Stimulated activated CD4-positive, alpha-beta T cell treated with anti-CD3 and anti-CD28 coated beads, Interleukin-4, amount 100 ng/mL, for 48 hours (primary cell): Measurements from ENCODE around the gene PEX7.
"Not testable (repeated sequence)": the region's sequence is repeated elsewhere in the genome, so short reads cannot be mapped to it uniquely, and the experiment has no call there.

Experiments used
- DNase-seq, 2 donors: peaks; one replicate each; pipeline ENCODE4 v3.0.0-alpha.2; 2020; ENCODE audit warnings: low read depth in 2 of 2

PEX7 gene

DNA sequence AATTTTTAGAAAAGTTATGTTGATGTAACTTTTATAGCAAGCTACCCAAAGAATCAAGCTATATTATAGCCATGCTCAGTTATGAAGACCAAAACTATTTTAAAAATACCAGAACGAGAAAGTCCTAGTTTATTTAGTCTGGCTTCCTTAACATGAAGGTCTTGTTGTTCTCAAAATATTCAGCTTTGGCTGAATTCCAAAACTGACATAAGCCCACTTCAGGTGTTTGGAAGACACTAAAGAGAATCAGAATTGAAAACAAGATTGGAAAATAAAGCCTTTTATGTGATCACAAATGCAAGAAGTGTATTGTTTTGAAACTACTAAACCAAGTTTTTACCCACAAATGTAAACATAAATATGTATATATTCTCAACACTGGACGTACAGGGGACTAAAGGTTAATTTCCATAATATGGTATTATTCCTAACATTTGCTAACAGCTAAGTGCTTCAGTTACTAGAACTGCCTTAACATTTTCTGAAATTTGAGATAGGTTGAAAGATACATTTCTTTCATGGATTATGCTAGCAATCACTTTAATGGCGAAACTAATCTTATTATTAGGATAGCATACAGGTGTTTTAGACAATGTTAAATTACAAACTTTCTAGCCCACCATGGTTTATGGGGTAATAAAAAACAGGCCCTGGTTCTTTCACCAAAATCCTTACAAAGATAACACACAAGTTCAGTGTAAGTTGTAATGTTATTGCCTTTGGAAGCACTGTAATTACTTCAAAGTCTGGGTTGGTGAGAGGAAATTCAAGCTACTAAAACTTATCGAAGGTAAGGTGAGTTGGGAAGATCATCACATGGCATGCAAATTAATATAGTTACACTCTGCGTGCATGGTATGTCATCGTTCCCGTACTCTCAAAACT is 31.7 kb upstream of the PEX7 start:
- no peak for DNase-seq

DNA sequence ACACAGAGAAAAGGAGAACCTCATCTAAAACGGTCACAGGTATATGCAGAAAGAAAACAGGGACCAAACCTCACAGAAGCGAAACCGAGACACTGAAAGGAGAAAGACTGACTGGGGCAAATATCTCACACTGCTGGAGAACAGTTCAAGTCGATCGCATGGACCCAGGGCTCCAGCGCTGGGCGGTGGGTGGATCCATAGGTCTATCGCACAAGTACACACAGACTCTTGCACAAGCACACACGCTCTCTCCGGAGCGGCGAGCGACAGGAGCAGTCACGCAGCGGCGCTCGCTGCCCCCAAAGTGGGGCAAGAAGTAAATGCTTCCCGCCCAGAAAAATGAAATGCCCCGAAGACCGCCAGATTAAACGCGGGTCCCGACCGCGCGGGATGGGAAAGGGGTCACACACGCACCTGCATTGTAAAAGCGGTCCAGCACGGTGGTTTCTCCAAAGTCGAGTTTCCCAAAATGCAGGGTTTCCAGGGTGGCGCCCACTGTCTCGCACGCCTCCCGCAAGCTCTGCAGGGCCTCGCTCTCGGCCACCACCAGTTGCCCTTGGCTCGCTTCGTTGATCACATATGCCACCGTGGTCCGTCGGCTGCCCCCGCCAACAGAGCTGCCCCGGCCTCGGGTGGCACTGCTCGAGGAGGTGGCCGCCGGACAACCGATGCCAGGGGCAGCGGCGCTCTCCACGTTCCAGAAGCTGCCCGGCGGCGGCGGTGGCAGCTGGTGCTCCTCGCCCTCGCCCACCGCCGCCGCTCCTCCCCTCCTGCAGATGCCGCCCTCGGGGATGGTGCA is 30.9 kb upstream of the PEX7 start:
- peak; percentile 32 to 49 for DNase-seq

DNA sequence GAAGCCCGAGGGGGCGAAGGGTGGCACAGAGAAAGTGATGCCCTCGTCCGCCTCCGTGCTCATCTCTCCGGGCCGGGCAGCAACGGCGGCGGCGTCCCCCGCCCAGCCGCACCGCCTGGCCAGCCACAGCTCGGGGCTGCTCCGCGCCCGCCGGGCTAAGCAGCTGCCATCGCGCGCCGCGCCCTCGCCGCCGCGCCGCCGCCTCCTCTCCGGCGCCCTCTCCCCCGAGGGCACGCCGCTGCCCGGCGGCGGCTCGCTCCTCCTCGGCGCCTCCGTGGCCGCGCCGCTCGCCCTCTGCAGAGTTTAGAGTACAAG is 30.3 kb upstream of the PEX7 start:
- DNase-seq = peak in 1 of 2 donors; percentile 13

GRCh38 chr6:136792410-136793262 is 29.8 kb upstream of the PEX7 start, which contains the start of gene MAP3K5:
TSS of gene MAP3K5 (minus strand) at chr6:136792477. CDS start at chr6:136792157, 320 bp downstream.
- peak; percentile 90 to 93 for DNase-seq

- no peak for DNase-seq
These were observed 29.0 kb upstream of the PEX7 start for GRCh38 chr6:136793363-136793762.

DNA sequence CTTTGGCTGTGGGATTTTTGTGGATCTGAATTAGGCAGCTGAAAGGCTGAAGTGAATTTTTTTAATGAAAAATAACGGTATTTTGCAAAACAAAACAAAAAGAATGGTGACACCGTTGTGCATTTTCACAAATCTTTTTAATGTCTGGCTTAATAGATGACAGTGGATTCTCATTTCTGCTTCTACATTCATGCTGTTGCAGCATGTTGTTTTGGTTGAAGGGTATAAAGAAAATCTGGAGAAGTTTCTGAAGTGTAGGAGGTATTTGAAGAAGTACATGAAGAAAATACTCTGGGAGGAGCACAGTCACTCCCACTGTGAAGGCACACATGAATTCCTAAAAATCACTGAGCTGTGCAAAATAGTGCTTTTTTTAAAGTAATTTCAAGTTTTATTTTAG is 27.0 kb upstream of the PEX7 start:
- no peak for DNase-seq

DNA sequence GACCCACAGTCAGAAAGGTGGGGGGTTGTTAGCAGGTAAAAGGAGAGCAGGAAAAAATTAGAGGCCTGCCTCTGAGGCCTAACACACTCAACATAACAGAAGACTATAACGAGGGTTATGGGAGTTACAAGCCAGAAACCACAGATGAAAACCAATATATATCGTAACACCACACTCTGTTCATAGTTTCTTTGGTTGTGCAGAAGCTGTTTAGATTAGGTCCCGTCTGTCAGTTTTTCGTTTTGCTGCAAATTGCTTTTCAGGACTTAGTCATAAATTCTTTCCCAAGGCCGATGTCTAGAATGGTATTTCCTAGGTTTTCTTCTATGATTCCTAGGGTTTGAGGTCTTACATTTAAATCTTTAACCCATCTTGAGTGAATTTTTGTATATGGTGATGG is 26.4 kb upstream of the PEX7 start:
- DNase-seq = no peak

GRCh38 chr6:136798044-136798443 is 24.3 kb upstream of the PEX7 start:
- no peak for DNase-seq

DNA sequence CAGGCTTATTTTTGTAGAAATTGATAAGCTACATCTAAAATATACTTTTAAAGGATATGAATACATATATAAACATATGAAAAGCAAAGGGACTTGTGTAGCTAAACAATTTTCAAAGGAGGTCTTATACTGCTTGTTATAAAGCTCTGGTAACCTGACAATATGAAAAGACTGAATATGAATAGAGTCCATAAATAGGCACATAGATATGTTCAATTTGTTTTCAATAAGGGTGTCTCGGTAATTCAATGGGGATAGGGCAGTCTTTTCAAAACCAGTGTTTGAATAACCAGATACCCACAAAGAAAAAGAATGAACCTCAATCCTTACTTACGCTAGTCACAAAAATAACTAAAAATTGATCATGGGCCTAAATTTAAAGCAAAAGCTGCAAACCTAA is 20.8 kb upstream of the PEX7 start:
- DNase-seq = no peak

GRCh38 chr6:136803608-136804007 is 18.8 kb upstream of the PEX7 start:
- DNase-seq = no peak

GRCh38 chr6:136809091-136809860 is 13.1 kb upstream of the PEX7 start:
- DNase-seq = no peak

- DNase-seq = no peak
These were observed 11.1 kb upstream of the PEX7 start for GRCh38 chr6:136811272-136811671.

- no peak for DNase-seq
These were observed 10.2 kb upstream of the PEX7 start for GRCh38 chr6:136812174-136812573.

DNA sequence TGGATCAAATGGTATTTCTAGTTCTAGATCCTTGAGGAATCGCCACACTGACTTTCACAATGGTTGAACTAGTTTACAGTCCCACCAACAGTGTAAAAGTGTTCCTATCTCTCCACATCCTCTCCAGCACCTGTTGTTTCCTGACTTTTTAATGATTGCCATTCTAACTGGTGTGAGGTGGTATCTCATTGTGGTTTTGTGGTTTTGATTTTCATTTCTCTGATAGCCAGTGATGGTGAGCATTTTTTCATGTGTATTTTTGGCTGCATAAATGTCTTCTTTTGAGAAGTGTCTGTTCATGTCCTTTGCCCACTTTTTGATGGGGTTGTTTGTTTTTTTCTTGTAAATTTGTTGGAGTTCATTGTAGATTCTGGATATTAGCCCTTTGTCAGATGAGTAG is 6.8 kb upstream of the PEX7 start:
- DNase-seq = not testable (repeated sequence)

DNA sequence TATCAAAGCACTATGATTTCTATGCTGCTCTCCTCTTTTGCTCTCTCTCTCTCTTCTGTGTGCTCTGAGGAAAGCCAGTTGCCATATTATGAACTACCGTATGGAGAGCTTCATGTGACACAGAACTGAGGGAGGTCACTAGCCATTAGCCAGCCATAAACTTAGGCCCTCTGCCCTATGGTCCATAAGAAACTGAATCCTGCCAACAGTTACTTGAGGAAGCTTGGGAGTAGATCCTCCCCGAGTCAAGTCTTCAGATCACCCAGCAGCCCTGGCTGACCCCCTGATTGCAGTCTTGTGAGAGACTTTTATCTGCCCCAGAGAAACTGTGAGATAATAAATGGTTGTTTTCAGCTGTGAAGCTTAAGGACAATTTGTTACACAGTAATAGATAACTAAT is 5.7 kb upstream of the PEX7 start:
- no peak for DNase-seq

DNA sequence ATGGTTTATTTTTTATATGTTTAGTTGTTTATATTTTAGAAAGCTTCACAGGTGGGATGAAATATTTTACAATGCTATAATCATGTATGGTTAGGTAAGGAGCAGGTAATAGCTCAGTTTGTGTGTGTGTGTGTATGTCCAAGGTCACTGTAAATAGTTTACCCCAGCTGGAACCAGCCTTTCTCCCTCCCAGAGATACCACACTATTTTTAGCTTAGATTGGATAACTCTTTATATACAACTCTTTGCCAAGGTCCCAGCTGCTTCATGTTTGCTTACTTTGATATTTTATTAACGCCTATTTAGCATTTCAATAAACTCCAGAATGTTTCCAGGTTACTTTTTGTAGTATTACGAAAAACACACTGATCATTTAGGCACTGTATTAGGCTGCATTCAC is 1.8 kb upstream of the PEX7 start:
- no peak for DNase-seq

- peak; percentile 4 to 11 for DNase-seq
These were observed 381 bp upstream of the PEX7 start for GRCh38 chr6:136822046-136822375.

- no peak for DNase-seq
These were observed 802 bp downstream of the PEX7 start for GRCh38 chr6:136823128-136823660.

GRCh38 chr6:136826216-136826615 is 3.8 kb downstream of the PEX7 start:
- DNase-seq = no peak

- DNase-seq = no peak
These were observed 9.6 kb downstream of the PEX7 start for GRCh38 chr6:136831873-136832562.
